K562 (cell line): Measurements from ENCODE around the gene INSR. TPM values are rescaled to one million over a fixed set of nuclear protein-coding genes. Genes with fewer than 3 reads are reported as not detected.

Experiments
- ARID3B ChIP-seq: fragments of 250-450 bp; sonication (Bioruptor Pico); IDR thresholded peaks from 2 replicates; pipeline ENCODE4 v1.4.0; 2020; ENCODE audit warnings: borderline replicate concordance
- BRD4 ChIP-seq: fragments of 200-600 bp; sonication (generic); IDR thresholded peaks from 2 replicates; pipeline ENCODE4 v1.6.1; 2017; ENCODE audit warnings: inconsistent platforms
- CCNT2 ChIP-seq: IDR thresholded peaks from 2 replicates; pipeline ENCODE4 v1.6.1; 2011; ENCODE audit warnings: borderline replicate concordance, low read depth, mild to moderate bottlenecking, moderate library complexity, mixed read lengths, low read length; ENCODE audit not compliant: insufficient read length; ENCODE audit errors: extremely low read depth
- CLOCK ChIP-seq: fragments of 250-450 bp; sonication (Bioruptor Pico); IDR thresholded peaks from 2 replicates; pipeline ENCODE4 v1.4.0; 2020; ENCODE audit warnings: mild to moderate bottlenecking, moderate library complexity, borderline replicate concordance
- ETV5 ChIP-seq: sonication (generic); formaldehyde crosslinking; IDR thresholded peaks from 2 replicates; pipeline ENCODE4 v1.4.0; 2020; ENCODE audit warnings: low read depth, mild to moderate bottlenecking, missing genetic modification reagents
- HMBOX1 ChIP-seq: sonication (generic); IDR thresholded peaks from 2 replicates; pipeline ENCODE4 v1.6.1; 2016
- HOXB6 ChIP-seq: fragments of 250-450 bp; sonication (Bioruptor Pico); IDR thresholded peaks from 2 replicates; pipeline ENCODE4 v1.5.1; 2022; ENCODE audit warnings: mild to moderate bottlenecking, borderline replicate concordance
- MCM7 ChIP-seq, 2 experiments: fragments of 450-650 bp; IDR thresholded peaks; 2 replicates each; pipeline ENCODE4 v1.6.1; 2016 to 2018
- MLLT1 ChIP-seq, 2 experiments: fragments of 450-650 bp; IDR thresholded peaks; 2 replicates each; pipeline ENCODE4 v1.6.1; 2016
- NBN ChIP-seq: fragments of 450-650 bp; IDR thresholded peaks from 2 replicates; pipeline ENCODE4 v1.6.1; 2016; ENCODE audit warnings: low read depth, mild to moderate bottlenecking
- NELFE ChIP-seq: IDR thresholded peaks from 2 replicates; pipeline ENCODE4 v1.6.1; 2011; ENCODE audit warnings: mild to moderate bottlenecking; ENCODE audit not compliant: insufficient read depth, insufficient read length
- NFIC ChIP-seq: fragments of 450-650 bp; IDR thresholded peaks from 2 replicates; pipeline ENCODE4 v1.6.1; 2017; ENCODE audit warnings: mild to moderate bottlenecking, inconsistent platforms
- NR1H2 ChIP-seq: sonication (generic); formaldehyde crosslinking; IDR thresholded peaks from 2 replicates; pipeline ENCODE4 v1.4.0; 2020; ENCODE audit warnings: mild to moderate bottlenecking, missing genetic modification reagents
- STAT5A ChIP-seq: IDR thresholded peaks from 2 replicates; pipeline ENCODE4 v1.6.1; 2012; ENCODE audit warnings: low read length, inconsistent platforms, borderline replicate concordance
- TARDBP ChIP-seq: fragments of 450-650 bp; IDR thresholded peaks from 2 replicates; pipeline ENCODE4 v1.6.1; 2016
- ZFP30 ChIP-seq: fragments of 250-450 bp; sonication (Bioruptor Pico); IDR thresholded peaks from 2 replicates; pipeline ENCODE4 v1.8.0; 2022; ENCODE audit warnings: moderate library complexity, mild to moderate bottlenecking, inconsistent platforms, borderline replicate concordance
- ZNF140 ChIP-seq: fragments of 250-450 bp; sonication (Bioruptor Pico); IDR thresholded peaks from 2 replicates; pipeline ENCODE4 v1.8.0; 2021; ENCODE audit warnings: moderate library complexity, mild to moderate bottlenecking, inconsistent platforms
- ZNF589 ChIP-seq: fragments of 200-800 bp; sonication (Bioruptor generic); IDR thresholded peaks from 2 replicates; pipeline ENCODE4 v1.6.1; 2016; ENCODE audit warnings: low read depth, missing genetic modification characterization, missing compliant biosample characterization
- ZNF766 ChIP-seq: fragments of 200-800 bp; sonication (Bioruptor generic); conservative IDR thresholded peaks from 2 replicates; pipeline ENCODE4 v1.6.1; 2016; ENCODE audit warnings: missing genetic modification characterization, missing compliant biosample characterization
- polyA plus RNA-seq, 8 experiments: library from polyadenylated mRNA; depleted of rRNA in 4 of 8; stranded (reverse) in 5 of 8; unstranded in 3 of 8; fragments of >200 nt; fragmentation: Nextera tagmentation in 2 of 8; fragmentation: Illumina TruSeq in 1 of 8; extraction: Ambion mirVana in 2 of 8; extraction: Trizol in 1 of 8; gene quantifications; 2 replicates each; pipeline versions ENCODE4 v1.2.1 to v1.2.3, GENCODE V29; 2011 to 2014; ENCODE audit warnings: inconsistent platforms in 1 of 8, missing spikeins in 1 of 8
- total RNA-seq, 7 experiments: library from RNA; depleted of rRNA in 6 of 7; stranded (reverse); fragments of >200 nt in 6 of 7; fragmentation: Illumina TruSeq in 2 of 7; extraction: Trizol in 2 of 7; gene quantifications; 2 replicates each; pipeline versions ENCODE4 v1.2.1 to v1.2.3, GENCODE V29; 2011 to 2021; ENCODE audit warnings: low replicate concordance in 1 of 7

Gene INSR
- total and polyA plus RNA-seq, 9 of the 15 experiments (the other 6 are each of a cell fraction or from before 2014, with no cell fraction given), result 0.04 to 0.88 (median 0.41) TPM

GRCh38 chr19:7069042-7069903, 224.9 kb downstream of the INSR start, which contains the start of gene ZNF557 (continued):
- peak; percentile 71 for TF ChIP-seq ETV5
- 0 out of 2 replicates have a peak, but pooled peaks have one; percentile 46 for TF ChIP-seq NBN
- no peak for TF ChIP-seq MCM7 (IDR thresholded peaks at IDR 0.05)
- no peak for TF ChIP-seq NR1H2 (CRISPR knock-in tag)
- no peak for TF ChIP-seq CLOCK (CRISPR knock-in tag)
- no peak for TF ChIP-seq HOXB6 (CRISPR knock-in tag)
- no peak for TF ChIP-seq NELFE
- no peak for TF ChIP-seq ZFP30
- TF ChIP-seq ZNF589, result no peak
- TF ChIP-seq ZNF766 (CRISPR knock-in tag), result no peak
- no peak for TF ChIP-seq CCNT2
- TF ChIP-seq BRD4, result 0 out of 2 replicates have a peak, but pooled peaks have one; percentile 38
- TF ChIP-seq ARID3B (CRISPR knock-in tag), result no peak
- TF ChIP-seq ZNF140, result no peak
- TF ChIP-seq NFIC, result peak; percentile 55
- TF ChIP-seq TARDBP, result no peak; the same call in 1 of the 2 replicates
- TF ChIP-seq MLLT1 (IDR thresholded peaks at IDR 0.05), result no peak
- no peak for TF ChIP-seq STAT5A
- TF ChIP-seq HMBOX1, result no peak
